Type B pancreatic cell (in vitro differentiated cells): Measurements from ENCODE around the gene NUAK1. TPM values are rescaled to one million over a fixed set of nuclear protein-coding genes. Genes with fewer than 3 reads are reported as not detected.

Source experiments
- DNase-seq: peaks from one replicate; pipeline ENCODE4 v3.0.0; 2021; ENCODE audit warnings: mixed read lengths; ENCODE audit not compliant: unreplicated experiment; ENCODE audit errors: extremely low spot score
- H3K27ac Mint-ChIP-seq: 2 replicates; pipeline ENCODE4 v1.8.0; 2021; ENCODE audit warnings: mild to moderate bottlenecking, mixed read lengths
- H3K27me3 Mint-ChIP-seq: 2 replicates; pipeline ENCODE4 v1.8.0; 2021; ENCODE audit warnings: mixed read lengths
- H3K36me3 Mint-ChIP-seq: 2 replicates; pipeline ENCODE4 v1.8.0; 2021; ENCODE audit warnings: mixed read lengths
- H3K4me1 Mint-ChIP-seq: one replicate; pipeline ENCODE4 v1.8.0; 2021; ENCODE audit warnings: mixed read lengths; ENCODE audit not compliant: unreplicated experiment
- H3K4me3 Mint-ChIP-seq: 2 replicates; pipeline ENCODE4 v1.8.0; 2021; ENCODE audit warnings: mild to moderate bottlenecking, mixed read lengths
- H3K9me3 Mint-ChIP-seq: 2 replicates; pipeline ENCODE4 v1.8.0; 2021; ENCODE audit warnings: mixed read lengths
- total RNA-seq: library from RNA; stranded (reverse); gene quantifications from 2 replicates; pipeline ENCODE4 v1.2.1, GENCODE V29; 2021; ENCODE audit warnings: low replicate concordance
- TF ChIP-seq, protein P1 (sequence below): fragments of 200-600 bp; sonication (generic); conservative IDR thresholded peaks from 2 replicates; pipeline ENCODE4 v1.5.0; 2021; ENCODE audit warnings: antibody characterized with exemption, mild to moderate bottlenecking

Gene NUAK1
- total RNA-seq, 1 donor from 2014 or later = 8.1 TPM

DNA sequence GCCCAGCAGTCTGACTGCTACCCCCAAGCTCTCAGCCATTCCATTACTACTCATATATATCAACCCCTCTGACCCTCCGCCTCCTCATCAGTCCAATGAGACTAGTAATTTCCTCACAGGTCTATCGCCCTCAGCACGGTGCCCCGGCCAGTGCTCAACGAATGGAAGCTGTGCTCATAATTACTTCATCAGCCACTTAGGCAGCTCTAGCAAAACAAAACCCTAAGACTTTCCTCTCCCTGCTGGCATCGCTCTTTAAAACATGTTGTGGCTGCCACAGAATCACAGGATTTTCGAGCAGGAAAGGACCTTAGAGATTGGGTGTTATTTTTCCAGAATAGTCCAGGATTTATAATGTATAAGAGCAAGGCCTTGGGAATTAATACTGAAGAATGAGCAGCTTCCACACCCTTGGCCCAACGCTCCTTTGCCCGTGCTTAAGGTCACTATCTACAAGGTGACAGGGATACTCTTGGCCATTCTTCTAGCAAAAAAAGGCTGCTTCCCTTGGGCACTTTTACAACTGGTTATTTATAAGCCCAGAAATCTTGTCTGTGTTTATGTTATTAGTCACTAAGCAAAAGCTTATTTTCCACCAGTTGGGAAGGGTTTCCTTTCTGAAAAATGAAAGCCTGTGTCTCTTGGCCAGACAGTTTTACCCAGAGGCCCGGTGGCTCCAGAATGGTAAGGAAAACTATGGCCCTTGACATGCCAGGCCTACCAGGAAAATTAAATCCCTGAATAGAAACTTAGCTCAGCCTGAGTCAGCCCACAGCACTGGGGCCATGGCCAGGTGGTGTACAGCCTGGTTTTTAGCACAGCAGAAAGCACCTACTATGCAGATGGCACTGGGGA, 47.9 kb downstream of the NUAK1 start:
- Mint-ChIP-seq H3K27ac (no peak overlapping the region), H3K4me3 (no peak overlapping the region), H3K4me1 (peaks cover 22% of the 10 kb centered on the region), H3K9me3 (no peaks in the 10 kb centered on the region), H3K36me3 (peaks cover 14% of the 10 kb centered on the region), H3K27me3 (peaks cover 5% of the 10 kb centered on the region)
- TF ChIP-seq, protein P1, sequence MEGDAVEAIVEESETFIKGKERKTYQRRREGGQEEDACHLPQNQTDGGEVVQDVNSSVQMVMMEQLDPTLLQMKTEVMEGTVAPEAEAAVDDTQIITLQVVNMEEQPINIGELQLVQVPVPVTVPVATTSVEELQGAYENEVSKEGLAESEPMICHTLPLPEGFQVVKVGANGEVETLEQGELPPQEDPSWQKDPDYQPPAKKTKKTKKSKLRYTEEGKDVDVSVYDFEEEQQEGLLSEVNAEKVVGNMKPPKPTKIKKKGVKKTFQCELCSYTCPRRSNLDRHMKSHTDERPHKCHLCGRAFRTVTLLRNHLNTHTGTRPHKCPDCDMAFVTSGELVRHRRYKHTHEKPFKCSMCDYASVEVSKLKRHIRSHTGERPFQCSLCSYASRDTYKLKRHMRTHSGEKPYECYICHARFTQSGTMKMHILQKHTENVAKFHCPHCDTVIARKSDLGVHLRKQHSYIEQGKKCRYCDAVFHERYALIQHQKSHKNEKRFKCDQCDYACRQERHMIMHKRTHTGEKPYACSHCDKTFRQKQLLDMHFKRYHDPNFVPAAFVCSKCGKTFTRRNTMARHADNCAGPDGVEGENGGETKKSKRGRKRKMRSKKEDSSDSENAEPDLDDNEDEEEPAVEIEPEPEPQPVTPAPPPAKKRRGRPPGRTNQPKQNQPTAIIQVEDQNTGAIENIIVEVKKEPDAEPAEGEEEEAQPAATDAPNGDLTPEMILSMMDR = no peak
- no peak for DNase-seq

DNA sequence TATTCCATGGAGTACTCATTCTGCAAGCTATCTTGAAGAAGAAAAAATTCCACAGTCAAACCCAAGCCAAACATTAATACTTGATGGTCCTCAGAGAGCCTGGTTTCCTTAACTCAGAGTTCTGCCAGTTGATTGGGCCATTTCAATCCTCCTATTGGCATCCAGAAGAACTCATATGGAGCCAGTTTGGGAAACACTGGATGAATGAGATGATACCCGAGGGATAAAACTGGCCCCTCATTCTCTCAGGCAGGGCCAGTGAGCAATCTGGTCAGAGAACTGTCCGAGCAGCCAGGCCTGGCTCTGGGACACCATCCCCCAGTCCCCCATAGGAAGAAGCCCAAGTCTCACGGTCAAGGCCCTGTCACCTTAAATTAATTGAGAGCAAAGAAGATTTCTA, 48.8 kb downstream of the NUAK1 start:
- Mint-ChIP-seq H3K36me3 (peaks cover 14% of the 10 kb centered on the region), H3K27ac (no peak overlapping the region), H3K27me3 (peaks cover 5% of the 10 kb centered on the region), H3K4me3 (no peak overlapping the region), H3K9me3 (no peaks in the 10 kb centered on the region), H3K4me1 (peaks cover 23% of the 10 kb centered on the region)
- no peak for DNase-seq
- TF ChIP-seq, protein P1 = no peak

DNA sequence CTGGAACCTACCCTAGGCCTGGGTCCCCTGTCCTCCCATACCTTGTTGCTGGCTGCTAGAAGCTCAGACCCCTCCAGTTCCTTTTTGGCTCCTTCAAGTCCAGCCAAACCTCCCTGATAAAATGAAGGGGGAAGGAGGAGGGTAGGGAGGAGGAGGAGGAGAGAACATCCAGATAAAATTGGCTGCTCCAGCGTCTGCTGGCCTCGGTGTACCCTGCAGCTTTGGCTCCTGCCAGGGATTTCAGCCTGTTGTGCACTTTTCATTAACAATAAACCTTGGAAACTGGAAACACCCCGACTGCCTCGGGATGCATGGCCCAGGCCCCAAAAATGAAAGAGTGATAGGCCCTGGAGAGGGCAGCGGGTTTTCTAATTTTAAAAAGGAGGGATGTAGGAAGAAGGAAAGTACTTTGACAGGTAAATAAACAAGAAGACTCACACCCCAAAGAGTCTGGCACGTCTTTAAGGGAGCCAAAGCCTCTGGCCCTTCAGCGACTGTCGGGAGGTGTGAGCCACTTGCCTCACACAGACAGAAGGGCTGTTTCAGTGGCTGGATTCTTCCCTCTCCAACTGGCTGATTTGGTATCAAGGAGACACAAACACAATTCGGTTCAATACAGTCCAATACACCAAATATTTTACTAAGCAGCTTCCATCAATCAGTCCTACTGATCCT, 49.8 kb downstream of the NUAK1 start:
- Mint-ChIP-seq H3K4me1 (peaks cover 28% of the 10 kb centered on the region), H3K4me3 (no peak overlapping the region), H3K27ac (no peak overlapping the region)

DNA sequence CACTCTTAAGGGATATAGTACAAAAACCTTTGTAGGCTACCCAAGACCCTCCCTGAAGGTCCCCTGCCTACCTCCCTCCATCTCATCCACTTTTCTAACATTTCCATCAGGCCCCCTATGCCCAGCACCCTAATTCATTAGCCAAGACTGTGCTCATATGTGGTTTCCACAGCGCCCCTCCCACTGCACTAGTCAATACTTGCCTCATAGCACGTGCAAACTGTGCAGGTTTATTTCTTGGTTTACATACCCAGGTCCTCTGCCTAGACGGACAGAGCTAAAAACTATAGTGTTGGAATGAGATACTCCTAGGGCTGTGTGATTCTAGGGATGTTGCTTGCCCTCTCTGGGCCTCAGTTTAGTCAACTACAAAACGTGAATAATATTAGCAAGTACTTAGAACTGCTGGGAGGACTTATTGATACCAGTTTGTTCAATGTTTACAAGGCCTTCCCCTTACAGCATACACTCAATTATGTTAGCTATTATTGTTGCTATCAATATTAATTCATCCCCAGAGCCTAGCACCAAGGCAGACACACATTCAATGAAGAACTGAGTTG, 50.4 kb downstream of the NUAK1 start:
- TF ChIP-seq, protein P1 = no peak
- H3K9me3 Mint-ChIP-seq = no peaks in the 10 kb centered on the region
- peaks cover 17% of the 10 kb centered on the region for H3K36me3 Mint-ChIP-seq
- peaks cover 7% of the 10 kb centered on the region for H3K27me3 Mint-ChIP-seq
- no peak for DNase-seq
- H3K4me3 Mint-ChIP-seq = no peak overlapping the region
- H3K27ac Mint-ChIP-seq = no peak overlapping the region
- H3K4me1 Mint-ChIP-seq = peaks cover 31% of the 10 kb centered on the region

More for the DNA sequence above, 49.8 kb downstream of the NUAK1 start:
- Mint-ChIP-seq H3K27me3 (peaks cover 2% of the 10 kb centered on the region), H3K36me3 (peaks cover 14% of the 10 kb centered on the region), H3K9me3 (no peaks in the 10 kb centered on the region)
- TF ChIP-seq, protein P1 = no peak
- DNase-seq = no peak

DNA sequence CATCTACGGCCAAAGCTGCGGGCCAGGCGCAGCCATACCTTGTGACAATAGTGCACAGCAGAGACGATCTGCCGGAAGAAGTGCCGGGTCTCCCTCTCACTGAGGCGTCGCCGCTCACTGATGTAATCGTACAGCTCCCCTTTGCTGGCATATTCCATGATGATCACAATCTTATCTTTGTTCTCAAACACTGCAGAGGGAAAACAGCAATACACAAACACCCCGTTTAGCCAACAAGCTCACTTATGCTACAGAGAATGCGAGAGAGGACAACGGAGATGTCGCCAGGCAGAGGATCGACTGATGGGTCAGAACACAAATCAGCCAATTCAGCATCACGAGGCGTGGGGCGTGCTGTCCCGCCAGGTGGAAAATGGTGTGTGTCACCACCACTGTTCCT, 52.1 kb downstream of the NUAK1 start:
- no peak for DNase-seq
- no peaks in the 10 kb centered on the region for H3K9me3 Mint-ChIP-seq
- TF ChIP-seq, protein P1 = no peak
- H3K4me1 Mint-ChIP-seq = peaks cover 31% of the 10 kb centered on the region
- H3K27me3 Mint-ChIP-seq = peaks cover 9% of the 10 kb centered on the region
- H3K27ac Mint-ChIP-seq = no peak overlapping the region
- H3K4me3 Mint-ChIP-seq = no peak overlapping the region
- H3K36me3 Mint-ChIP-seq = peaks cover 27% of the 10 kb centered on the region
